Activated CD8-positive, alpha-beta T cell treated with anti-CD3 and anti-CD28 coated beads for 36 hours (primary cell): ENCODE results near the gene ANKRD24. TPM values are rescaled to one million over a fixed set of nuclear protein-coding genes. Genes with fewer than 3 reads are reported as not detected.
A peak's percentile ranks its signal among the peaks of the same experiment; 100 is the strongest.

ENCODE experiments used
- ATAC-seq: fragments of 200-7000 bp; cut with Tn5 transposase; one replicate; pipeline ENCODE4 v1.10.0; 2021; ENCODE audit warnings: mild to moderate bottlenecking, moderate library complexity
- CTCF ChIA-PET: fragments of 350-600 bp; sonication (Branson Sonifier 250); formaldehyde crosslinking; loops from one replicate; lab custom pipeline; 2021; ENCODE audit warnings: antibody characterized with exemption; lab: Charles Lee
- POLR2A ChIA-PET: fragments of 350-600 bp; sonication (Branson Sonifier 250); formaldehyde crosslinking; loops from one replicate; lab custom pipeline; 2021; ENCODE audit warnings: antibody characterized with exemption; lab: Charles Lee
- DNase-seq: peaks from one replicate; pipeline ENCODE4 v3.0.0-alpha.2; 2020
- H3K27ac Mint-ChIP-seq: one replicate; pipeline ENCODE4 v1.8.0; 2021; ENCODE audit warnings: mild to moderate bottlenecking, mixed read lengths
- H3K27me3 Mint-ChIP-seq: one replicate; pipeline ENCODE4 v1.8.0; 2021; ENCODE audit warnings: mixed read lengths
- H3K36me3 Mint-ChIP-seq: one replicate; pipeline ENCODE4 v1.8.0; 2021; ENCODE audit warnings: low read depth, mixed read lengths
- H3K4me1 Mint-ChIP-seq: one replicate; pipeline ENCODE4 v1.8.0; 2021; ENCODE audit warnings: low read depth, mixed read lengths
- H3K4me3 Mint-ChIP-seq: one replicate; pipeline ENCODE4 v1.8.0; 2021; ENCODE audit warnings: mild to moderate bottlenecking, moderate library complexity, mixed read lengths
- H3K9me3 Mint-ChIP-seq: one replicate; pipeline ENCODE4 v1.8.0; 2021; ENCODE audit warnings: mixed read lengths
- intact Hi-C: fragments of 100-400 bp; cut with micrococcal nuclease; formaldehyde crosslinking; loops from one replicate; pipeline ENCODE4 v1.10.0; 2022
- total RNA-seq, 2 experiments: library from RNA; stranded (reverse); gene quantifications; one replicate each; pipeline ENCODE4 v1.2.3, GENCODE V29; 2021
- TF ChIP-seq, protein P1 (sequence below): fragments of 200-600 bp; IDR thresholded peaks from one replicate; pipeline ENCODE4 v1.8.0; 2022; ENCODE audit warnings: antibody characterized with exemption, mild to moderate bottlenecking

The ANKRD24 gene
- total RNA-seq, 2 experiments from 2014 or later = 1.6 to 1.8 TPM

DNA sequence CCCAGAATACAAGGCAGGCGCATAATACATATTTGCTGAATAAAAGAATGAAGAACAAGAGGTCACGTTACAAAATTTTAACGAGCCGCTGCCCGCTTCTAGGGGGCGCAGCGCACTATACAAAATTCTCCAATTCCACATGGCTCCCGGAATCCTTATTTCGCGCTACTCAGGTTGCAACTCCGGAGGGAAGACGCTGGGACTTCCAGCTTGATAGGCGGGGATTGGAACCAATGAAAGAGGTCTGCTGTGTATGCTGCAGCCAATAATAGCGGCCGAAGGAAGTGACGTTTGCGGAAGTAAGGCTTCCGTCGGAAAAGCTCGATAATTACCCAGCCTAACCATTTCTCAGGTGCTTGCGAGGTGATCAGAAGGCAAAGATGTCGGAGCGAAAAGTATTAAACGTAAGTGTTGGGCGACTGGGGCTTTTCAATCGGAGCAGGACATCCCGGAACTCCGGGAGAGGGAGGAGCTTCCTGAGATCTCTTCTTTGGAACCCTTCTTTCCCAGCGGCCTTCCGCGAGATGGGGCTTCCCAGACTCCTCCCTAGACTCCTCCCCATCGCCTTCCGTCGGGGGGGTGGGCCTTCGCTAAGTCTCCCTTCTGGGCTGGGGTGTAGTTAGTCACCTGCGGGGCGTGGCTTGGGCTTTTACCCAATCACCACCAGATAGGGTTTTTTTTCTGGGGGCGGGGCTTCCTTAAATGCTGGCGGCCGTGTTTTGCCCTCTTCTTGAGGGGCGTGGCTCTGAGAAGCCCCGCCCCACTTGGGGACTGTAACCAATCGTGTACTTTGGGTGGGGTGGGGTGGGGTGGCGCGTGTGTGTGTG, 64.5 kb downstream of the ANKRD24 start, which contains the start of gene YJU2:
TSS of gene YJU2 (plus strand) at position 314 of the 827 bp plus-strand sequence. CDS start at position 381, 67 bp downstream.
- Mint-ChIP-seq H3K9me3 (no peaks in the 10 kb centered on the region), H3K4me3 (peak within 1 kb of the TSS; percentile 83), H3K36me3 (peaks cover 30% of the 10 kb centered on the region), H3K27me3 (no peaks in the 10 kb centered on the region), H3K4me1 (peaks cover 16% of the 10 kb centered on the region), H3K27ac (peak within 1 kb of the TSS; percentile 97)
- ATAC-seq (peak; percentile 98), DNase-seq (peak; percentile 100)
- intact Hi-C loops = no loop called here
- TF ChIP-seq, protein P1, sequence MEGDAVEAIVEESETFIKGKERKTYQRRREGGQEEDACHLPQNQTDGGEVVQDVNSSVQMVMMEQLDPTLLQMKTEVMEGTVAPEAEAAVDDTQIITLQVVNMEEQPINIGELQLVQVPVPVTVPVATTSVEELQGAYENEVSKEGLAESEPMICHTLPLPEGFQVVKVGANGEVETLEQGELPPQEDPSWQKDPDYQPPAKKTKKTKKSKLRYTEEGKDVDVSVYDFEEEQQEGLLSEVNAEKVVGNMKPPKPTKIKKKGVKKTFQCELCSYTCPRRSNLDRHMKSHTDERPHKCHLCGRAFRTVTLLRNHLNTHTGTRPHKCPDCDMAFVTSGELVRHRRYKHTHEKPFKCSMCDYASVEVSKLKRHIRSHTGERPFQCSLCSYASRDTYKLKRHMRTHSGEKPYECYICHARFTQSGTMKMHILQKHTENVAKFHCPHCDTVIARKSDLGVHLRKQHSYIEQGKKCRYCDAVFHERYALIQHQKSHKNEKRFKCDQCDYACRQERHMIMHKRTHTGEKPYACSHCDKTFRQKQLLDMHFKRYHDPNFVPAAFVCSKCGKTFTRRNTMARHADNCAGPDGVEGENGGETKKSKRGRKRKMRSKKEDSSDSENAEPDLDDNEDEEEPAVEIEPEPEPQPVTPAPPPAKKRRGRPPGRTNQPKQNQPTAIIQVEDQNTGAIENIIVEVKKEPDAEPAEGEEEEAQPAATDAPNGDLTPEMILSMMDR = peak; percentile 25
- POLR2A ChIA-PET = interaction anchor here (0.6 to 1.3 kb wide), 11 partner anchors 13 to 263 kb away, joined by 3 to 8 read pairs (median 3); partner anchors contain the start of genes CHAF1A, EBI3, EEF2 and FSD1
- CTCF ChIA-PET = interaction anchor here (0.7 to 1.5 kb wide), 7 partner anchors 9 to 175 kb away, joined by 3 to 10 read pairs (median 6); partner anchors contain the start of gene MPND

DNA sequence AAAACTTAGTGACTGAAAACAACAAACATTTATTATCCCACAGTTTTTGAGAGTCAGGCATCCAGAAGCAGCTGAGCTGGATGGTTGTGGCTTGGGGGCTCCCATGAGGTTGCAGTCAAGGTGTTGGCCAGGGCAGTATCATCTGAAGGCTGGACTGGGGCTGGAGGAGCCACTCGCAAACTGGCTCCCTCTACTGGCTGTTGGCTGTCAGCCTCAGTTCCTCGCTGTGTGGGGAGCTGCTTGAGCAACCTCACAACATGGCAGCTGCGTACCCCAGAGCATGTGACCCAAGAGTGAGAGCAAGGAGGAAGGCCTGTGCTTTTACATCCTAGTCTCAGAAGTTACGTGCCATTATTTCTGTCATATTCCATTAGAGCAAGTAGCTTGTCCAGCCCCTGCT, 74.1 kb downstream of the ANKRD24 start:
- Mint-ChIP-seq H3K4me3 (no peak overlapping the region), H3K27ac (no peak overlapping the region), H3K27me3 (no peaks in the 10 kb centered on the region), H3K9me3 (no peaks in the 10 kb centered on the region), H3K4me1 (no peaks in the 10 kb centered on the region), H3K36me3 (peaks cover 55% of the 10 kb centered on the region)
- intact Hi-C loops = no loop called here
- peak; percentile 25 for DNase-seq
- ChIA-PET POLR2A (interaction anchor here (0.9 kb wide), 1 partner anchor 10 kb away, joined by 4 read pairs; no protein-coding TSS in a partner anchor), CTCF (interaction anchor here (0.8 to 2.0 kb wide), 5 partner anchors 9 to 96 kb away, joined by 3 to 8 read pairs (median 5); partner anchors contain the start of gene YJU2)
- TF ChIP-seq, protein P1 = no peak
- peak; percentile 27 for ATAC-seq

DNA sequence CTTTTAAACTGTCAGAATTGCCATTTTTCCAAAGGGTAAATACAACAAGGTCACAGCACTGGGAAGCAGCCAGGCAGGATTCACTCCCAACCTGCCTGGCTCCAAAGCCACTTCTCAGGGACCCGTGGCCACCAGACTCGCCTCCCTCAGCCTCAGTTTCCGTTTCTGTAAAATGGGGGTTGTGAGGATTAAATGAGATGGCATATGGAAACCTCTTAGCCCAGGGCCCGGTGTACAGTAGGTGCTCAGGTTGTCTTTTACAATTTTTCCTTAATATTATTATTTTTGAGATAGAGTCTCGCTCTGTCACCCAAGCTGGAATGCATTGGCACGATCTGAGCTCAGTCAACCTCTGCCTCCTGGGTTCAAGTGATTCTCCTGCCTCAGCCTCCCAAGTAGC, 74.5 kb downstream of the ANKRD24 start:
- Mint-ChIP-seq H3K27ac (no peak overlapping the region), H3K4me3 (no peak overlapping the region), H3K36me3 (peaks cover 54% of the 10 kb centered on the region), H3K27me3 (no peaks in the 10 kb centered on the region), H3K9me3 (no peaks in the 10 kb centered on the region), H3K4me1 (no peaks in the 10 kb centered on the region)
- DNase-seq (no peak), ATAC-seq (no peak)
- intact Hi-C loops = no loop called here
- ChIA-PET CTCF (interaction anchor here (0.8 to 2.0 kb wide), 5 partner anchors 10 to 95 kb away, joined by 3 to 8 read pairs (median 5); partner anchors contain the start of gene YJU2), POLR2A (interaction anchor here (0.9 kb wide), 1 partner anchor 10 kb away, joined by 4 read pairs; no protein-coding TSS in a partner anchor)
- TF ChIP-seq, protein P1 = no peak

DNA sequence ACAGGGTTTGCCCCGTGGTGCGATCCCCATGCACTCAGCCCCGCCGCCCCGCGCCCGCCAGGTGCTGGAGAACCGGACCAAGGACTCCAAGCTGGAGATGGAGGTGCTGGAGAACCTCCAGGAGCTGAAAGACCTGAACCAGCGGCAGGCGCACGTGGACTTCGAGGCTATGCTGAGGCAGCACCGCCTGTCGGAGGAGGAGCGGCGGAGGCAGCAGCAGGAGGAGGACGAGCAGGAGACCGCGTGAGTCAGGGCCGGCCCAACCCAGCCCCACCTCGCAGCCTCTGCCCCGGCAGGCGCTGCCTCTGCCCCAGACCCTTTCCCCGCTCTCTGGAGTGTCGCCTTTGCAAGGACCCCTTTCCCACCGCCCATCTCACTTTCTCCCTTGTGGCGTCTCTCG, 75.7 kb downstream of the ANKRD24 start:
- Mint-ChIP-seq H3K4me1 (no peaks in the 10 kb centered on the region), H3K4me3 (no peak overlapping the region), H3K9me3 (no peaks in the 10 kb centered on the region), H3K36me3 (peaks cover 52% of the 10 kb centered on the region), H3K27me3 (no peaks in the 10 kb centered on the region), H3K27ac (no peak overlapping the region)
- ChIA-PET POLR2A (interaction anchor here (1.3 kb wide), 1 partner anchor 9 kb away, joined by 3 read pairs; no protein-coding TSS in a partner anchor), CTCF (interaction anchor here (2.1 kb wide), 1 partner anchor 9 kb away, joined by 7 read pairs; no protein-coding TSS in a partner anchor)
- DNase-seq (no peak), ATAC-seq (no peak)
- intact Hi-C loops = no loop called here
- TF ChIP-seq, protein P1 = no peak
